ENCODE results near the gene MMD. TPM values are rescaled to one million over a fixed set of nuclear protein-coding genes. Genes with fewer than 3 reads are reported as not detected.

MMD gene
- polyA plus RNA-seq, 12 donors: 12.3 to 19.7 (median 16.2) TPM; not detected in 1

- no peak for DNase-seq
Measured at GRCh38 chr17:55354941-55355340, 66.7 kb downstream of the MMD start.

GRCh38 chr17:55354010-55354409 is 67.6 kb downstream of the MMD start:
- no peak for DNase-seq

GRCh38 chr17:55351226-55351625 is 70.4 kb downstream of the MMD start:
- DNase-seq: no peak

- DNase-seq: no peak
Measured at GRCh38 chr17:55350825-55351205, 70.8 kb downstream of the MMD start.

- DNase-seq: peak; percentile 67
Measured at GRCh38 chr17:55348749-55349354, 72.8 kb downstream of the MMD start.

- DNase-seq: no peak
Measured at GRCh38 chr17:55347341-55347740, 74.3 kb downstream of the MMD start.

GRCh38 chr17:55346658-55347057 is 75.0 kb downstream of the MMD start:
- DNase-seq: no peak

GRCh38 chr17:55345132-55345531 is 76.5 kb downstream of the MMD start:
- no peak for DNase-seq

GRCh38 chr17:55344514-55344997 is 77.1 kb downstream of the MMD start:
- no peak for DNase-seq

- no peak for DNase-seq
Measured at GRCh38 chr17:55343900-55344513, 77.6 kb downstream of the MMD start.

- no peak for DNase-seq
Measured at GRCh38 chr17:55342800-55343585, 78.6 kb downstream of the MMD start.

Other genes starting within 250 kb of the MMD start
- 10 to 100 TPM in 2 of 12 donors, 1 to 10 TPM in 9, not detected in 1; 3.4 to 16.3 (median 5.9) TPM for gene HLF, start 156.9 kb downstream of the MMD start, polyA plus RNA-seq (ENCODE audit: insufficient read length in 12 of 12)
- gene SMIM36, start 89.6 kb upstream of the MMD start, polyA plus RNA-seq (ENCODE audit: insufficient read length in 12 of 12): under 1 TPM in 3 of 12 donors, not detected in 9; 0.15 to 0.18 (median 0.16) TPM